HG02885 (cell line): ENCODE measurements around the gene RREB1.

ENCODE experiments used
- ATAC-seq: cut with Tn5 transposase; IDR thresholded peaks from one replicate; pipeline ENCODE4 v1.9.1; 2021; ENCODE audit warnings: mild to moderate bottlenecking; ENCODE audit not compliant: unreplicated experiment, poor library complexity

Gene RREB1

DNA sequence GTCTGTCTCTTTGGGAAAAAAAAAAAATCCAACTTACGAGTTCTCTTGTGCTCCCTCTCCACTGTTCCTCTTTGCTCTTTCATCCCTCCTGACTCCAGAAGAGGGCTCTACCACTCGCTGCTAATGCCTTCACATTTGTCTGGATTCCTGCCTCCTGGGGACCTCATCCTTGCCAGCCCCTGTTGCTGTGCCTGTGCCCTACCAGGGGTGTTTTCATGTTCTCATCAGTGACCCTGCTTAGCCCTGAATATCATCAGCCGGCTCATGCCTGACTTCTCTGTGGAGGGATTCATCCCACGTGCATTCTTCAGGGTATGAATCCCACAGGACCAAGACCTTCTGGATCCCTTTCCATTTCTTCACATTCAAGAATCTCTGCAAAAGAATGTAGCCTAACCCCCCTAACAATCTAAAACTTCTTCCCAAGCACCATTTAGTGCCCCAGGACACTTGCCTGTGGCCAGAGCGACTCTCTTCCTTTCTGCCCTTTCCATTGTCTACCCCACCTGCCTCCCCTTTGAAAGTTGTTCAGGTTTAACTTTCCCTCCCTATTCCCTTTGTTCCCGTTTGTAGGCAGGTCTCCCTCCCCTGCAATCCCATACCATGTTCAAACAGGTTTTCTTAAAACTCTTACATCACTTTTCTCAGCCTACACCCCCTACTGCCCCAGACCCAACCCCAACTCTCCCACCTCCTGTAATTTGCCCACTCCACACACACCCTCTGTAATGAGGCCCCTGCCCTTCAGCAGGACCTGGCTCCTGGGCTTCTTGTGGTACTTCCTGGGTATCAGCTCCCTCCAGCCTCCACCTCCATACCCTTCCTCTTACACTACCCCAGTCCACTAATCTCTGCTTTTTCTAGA lies 50.2 kb downstream of the RREB1 start:
- ATAC-seq: no peak

DNA sequence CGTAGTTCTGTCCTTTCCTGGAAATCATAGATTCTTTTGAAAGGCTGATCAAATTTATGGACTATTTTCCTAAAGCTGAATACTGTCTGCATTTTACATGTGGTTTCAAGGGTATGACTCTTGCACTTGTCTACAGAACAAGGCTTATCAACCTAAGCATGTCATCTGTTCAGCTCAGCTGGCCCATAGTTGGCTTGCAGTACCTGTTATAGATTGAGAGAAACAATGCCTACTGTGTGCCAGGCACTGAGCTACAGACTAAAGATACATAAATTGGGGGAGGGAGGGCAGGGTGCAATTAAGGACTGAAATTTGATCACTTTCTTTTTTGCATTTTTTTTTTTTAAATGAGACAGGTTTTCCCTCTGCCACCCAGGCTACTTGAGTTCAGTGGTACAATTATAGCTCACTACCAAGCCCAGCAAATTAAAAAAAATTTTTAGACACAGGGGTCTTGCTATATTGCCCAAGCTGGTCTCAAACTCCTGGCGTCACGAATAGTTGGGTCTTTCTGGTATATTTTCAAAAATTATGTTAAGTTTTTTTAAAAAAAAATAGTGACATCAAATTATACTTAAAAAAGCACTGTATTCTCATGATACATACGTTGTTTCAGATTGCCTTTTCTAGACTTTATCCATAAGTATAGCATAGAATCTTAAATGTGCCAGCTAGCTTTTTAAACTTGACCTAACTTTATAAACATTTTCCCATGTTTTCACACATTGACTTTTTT lies 52.2 kb downstream of the RREB1 start:
- ATAC-seq: no peak

DNA sequence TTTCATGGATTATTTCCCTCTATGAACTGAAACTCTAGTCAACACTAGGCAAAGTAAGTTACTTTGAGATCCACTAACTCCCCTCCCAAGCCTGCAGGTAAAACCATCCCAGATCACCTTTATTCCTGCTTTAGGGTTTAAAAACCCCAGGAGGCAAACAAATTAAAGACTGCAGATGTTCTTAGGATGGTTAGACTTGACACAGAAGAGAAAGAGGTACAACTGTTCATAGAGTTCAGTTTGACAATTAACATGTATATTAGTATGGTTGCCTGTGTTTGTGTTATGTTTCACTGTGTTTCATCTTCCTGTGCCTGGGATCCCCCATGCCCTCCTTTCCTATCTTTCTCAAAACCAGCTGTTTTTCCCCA lies 53.5 kb downstream of the RREB1 start:
- no peak for ATAC-seq

DNA sequence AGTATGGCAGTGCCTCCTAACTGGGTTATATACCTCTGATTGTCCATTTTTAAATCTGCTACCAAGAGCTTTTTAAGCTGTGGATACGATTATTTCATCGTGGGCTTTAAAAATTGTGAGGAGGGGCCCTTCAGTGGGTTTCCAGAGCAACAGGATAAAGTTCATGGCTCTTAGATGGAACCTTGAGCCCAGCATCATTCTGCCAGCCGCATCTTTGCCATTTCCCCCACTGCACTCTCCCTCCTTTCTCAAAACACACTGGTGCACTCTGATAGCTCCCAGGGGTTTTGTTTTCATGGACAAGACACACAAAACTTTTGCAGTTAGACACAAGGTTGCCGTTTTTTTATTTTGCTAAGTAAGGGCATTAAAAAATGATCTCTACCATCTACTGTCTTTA lies 54.1 kb downstream of the RREB1 start:
- no peak for ATAC-seq

DNA sequence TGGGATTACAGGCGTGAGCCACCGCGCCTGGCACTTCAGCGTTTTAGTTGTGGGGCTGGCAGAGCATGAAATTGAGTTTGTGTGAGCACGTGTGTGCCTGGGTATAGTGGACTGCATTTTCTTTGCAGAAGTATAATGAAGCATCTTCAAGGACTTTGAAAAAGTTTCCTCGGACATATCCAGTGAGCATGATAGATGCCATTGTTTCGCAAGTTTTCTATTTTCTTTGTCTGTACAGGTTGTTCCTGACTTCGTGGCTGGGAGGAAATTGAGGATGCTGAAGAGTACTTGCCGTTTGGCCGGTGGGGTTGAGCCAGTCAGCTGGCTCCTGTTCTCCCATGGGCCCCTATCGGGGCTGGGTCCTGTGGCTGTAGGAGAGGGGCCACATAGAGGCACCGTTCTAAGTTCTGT lies 55.9 kb downstream of the RREB1 start:
- no peak for ATAC-seq

DNA sequence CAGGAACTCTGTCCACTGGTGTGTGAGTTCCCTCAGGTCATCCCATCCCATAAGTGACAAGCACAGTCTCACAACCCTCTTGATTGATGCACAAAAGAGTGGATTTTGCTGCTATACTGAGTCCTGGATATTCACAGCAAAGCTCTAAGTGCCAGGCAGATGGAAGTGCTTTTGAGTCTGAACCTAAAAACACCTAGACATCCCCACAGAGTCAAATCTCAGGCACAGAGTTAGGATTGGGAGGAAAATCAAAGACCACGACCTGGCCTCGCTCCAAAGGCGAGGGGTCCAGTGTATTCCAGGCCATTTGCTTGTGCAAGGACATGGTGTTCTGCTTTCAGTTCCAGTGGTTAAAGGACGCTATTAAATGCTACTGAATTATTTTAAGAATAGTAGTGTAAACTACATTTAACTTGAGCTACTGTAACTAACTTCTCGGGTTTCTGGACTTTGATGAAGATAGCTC lies 56.8 kb downstream of the RREB1 start:
- no peak for ATAC-seq

DNA sequence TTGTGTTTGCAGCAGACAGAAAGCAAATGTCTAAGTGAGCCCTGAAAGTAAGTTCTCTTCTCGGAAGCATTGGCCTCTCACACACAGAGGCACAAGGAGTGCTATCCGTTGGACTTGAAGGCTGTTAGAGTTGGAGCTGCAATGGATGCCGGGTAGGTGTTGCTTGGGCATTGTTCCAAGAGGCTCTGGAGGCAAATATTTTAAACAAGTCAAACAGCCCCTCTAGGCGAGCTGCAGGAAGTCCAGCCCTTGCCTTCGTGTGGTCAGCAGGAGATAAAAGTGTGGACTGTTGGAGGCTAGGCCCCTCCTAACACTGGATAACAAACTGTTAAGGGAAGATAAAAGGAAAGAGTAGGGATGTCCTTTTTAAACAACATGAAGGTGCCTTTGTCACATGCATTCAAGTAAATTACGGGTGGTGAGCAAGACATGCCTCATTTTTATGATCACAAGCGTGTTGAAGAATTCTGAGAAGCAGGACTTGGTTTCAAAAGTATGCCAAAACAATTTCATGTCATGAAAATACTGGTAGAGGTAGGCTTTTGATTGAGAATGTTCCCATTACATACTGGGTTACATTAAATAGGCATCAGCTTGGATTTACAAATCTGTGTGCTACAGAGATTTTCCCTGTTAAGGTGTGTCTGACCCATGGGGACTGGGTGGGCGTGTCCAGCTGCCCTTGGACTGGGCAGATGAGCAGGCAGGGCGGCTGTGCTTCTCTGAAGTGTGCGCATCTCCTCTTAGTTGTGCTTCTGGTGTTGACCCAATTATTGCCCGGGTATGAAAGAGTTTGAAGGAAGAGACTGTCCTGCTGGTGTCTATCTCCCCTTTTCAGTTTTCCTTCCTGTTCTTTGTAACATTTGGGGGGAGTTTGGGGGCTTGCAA lies 57.5 kb downstream of the RREB1 start:
- ATAC-seq: no peak

DNA sequence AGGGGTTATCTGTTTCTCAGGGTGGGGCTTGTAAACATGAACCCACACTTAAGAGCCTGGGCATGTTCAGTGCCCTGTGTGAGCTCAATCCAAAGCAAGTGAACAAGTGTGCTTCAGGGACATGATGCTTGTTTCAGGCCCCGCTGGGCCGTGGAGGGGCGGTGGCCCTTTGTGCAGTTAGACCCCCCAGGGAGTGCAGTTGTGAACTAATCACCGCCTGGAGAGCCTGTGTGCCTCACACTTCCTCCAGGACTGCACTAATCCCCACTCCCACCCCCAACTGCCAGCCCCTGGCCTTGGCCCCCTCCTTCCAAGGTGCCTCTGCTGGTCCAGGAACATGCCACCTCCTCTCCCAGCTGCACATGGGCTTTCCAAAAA lies 58.1 kb downstream of the RREB1 start:
- ATAC-seq: no peak

DNA sequence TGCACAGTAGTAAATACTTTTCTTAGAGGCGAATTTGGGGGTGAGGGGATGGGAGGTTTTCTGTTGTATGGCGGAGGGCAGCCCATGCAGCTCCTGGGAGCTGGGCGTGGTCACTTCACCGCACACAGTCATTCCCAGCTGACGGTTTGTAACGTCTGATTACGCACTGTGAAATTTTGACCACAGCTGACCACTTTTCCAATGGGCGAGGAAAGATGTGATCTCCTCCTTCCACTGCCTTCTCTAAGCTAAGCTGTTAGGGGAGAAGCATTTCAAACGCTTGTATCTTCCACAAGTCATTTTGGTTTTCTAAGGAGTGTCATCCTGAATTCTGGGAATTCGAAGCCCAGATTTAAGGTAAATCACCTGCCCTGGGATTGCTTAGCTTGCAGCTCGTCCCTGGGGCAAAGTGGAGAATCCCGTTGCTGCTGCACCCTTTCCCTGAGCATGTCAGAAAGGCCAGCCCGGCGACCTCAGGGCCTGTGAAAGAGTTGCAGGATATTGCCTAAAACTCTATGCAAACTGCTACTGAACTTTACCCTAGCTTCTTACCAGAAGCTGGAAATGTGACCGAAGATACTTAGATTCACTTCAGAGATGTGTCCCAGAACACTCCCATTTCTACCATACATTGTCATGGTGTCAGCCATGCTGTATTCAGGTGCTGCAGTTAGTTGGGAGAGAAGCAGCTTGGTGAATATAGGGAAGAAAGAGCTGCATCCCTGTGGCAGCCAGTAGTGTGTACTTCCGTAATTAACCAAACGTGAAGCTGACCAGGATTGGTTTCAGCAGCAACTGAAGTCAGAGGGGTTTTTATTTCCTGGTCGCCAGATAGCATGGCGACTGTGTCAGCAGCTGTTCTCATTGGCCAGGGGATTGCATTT lies 58.9 kb downstream of the RREB1 start:
- ATAC-seq: no peak

DNA sequence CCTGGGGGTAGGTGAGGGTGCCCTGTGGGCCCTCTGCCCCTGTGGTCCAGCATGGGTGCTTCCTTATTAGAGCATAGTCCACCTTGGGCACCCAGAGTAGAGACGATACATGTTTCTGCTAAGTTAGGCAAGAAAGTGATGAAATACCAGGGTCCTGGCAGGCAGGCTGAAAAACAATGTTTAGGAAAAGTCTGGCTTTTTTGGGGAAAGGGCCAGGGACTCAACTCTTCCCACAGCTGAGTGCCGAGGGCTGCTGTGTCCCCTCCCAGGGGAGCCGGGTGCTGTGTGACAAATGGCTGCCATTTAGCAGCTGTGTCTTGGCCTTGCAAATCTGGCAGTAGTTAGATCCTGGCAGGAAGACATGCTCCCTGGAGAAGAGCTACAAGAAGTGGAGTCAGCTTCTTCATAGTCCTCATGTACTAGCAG lies 61.5 kb downstream of the RREB1 start:
- no peak for ATAC-seq

DNA sequence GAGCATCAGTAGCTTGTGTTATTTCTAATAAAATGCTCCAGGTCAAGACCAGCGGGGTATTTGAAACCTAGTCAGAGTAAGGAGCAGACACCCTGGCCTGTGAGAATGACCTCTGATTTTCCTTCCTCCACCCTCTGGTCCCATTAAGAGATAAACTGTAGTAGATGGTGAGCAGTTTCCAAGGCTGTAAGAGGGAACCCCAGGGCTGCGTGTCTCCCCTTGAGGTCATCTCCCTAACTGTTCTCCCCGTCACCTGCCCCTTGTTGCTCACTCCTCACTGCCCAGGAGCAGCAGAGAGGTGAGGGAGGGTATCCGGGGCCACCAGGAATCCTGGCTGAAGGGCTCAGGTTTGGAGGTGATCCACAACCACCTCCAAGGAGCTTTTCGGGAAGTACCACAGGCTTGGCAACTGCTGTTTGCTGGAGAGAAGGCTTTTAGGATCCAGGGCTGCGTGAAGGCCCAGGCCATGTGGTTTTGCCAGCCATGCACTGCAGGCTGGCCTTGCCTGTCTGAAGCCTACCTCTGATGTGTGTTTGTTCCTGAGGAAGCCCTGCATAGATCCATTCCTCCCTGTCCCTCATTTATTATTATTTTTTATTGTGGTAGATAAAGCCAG lies 62.5 kb downstream of the RREB1 start:
- ATAC-seq: no peak

DNA sequence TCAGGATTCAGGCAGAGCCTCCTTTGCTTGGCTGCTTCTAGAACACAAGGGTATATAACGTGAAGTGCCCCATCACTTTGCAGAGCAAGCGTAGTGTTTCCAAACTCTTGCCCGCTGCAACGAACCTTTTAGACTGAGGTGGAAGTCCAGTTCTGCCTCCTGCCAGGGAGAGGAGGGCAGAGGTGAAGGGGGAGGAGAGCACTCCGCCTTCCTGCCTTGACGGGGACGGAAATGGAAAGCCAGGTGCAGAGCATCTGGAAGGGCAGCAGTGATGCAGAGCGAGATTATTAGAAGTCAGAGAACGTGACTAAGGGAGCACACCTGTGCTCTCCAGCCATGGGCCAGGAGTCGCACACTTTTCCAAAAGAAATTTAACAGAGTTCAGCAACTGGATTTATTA lies 63.4 kb downstream of the RREB1 start:
- no peak for ATAC-seq

DNA sequence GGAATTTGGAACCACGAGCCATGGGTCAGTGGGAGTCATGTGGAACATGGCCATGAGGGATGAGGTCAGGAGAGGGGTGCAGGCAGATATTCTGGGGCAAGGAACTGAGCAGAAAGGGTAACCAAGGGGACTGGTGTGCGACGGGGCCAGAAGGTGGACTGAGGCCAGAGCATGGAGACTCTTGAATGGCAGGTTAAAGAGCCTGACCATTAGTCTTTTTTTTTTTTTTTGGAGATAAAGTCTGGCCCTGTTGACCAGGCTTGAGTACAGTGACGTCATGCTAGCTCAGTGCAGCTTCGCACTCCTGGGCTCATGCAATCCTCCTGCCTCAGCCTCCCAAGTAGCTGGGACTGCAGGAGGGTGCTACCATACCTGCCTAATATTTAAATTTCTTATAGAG lies 64.0 kb downstream of the RREB1 start:
- ATAC-seq: no peak

DNA sequence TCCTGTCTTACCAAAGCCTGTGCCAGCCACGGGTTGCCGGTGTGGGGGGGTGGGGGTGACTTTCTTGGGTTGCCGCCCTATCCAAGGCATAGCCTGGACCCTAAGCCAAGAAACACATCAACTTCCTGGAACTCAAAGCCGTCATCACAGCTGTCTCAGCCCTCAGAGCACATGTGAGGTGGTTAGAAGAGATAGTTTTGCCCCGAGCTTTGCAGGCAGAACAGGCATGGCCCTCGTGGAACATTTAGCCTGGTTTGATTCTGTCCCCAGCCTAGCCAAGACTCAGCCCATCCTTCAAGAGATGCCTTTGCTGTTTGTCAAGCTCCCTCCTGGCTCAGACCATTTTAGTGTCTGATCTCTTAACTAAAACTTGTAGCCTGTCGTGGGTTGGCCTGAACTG lies 64.9 kb downstream of the RREB1 start:
- ATAC-seq: no peak

DNA sequence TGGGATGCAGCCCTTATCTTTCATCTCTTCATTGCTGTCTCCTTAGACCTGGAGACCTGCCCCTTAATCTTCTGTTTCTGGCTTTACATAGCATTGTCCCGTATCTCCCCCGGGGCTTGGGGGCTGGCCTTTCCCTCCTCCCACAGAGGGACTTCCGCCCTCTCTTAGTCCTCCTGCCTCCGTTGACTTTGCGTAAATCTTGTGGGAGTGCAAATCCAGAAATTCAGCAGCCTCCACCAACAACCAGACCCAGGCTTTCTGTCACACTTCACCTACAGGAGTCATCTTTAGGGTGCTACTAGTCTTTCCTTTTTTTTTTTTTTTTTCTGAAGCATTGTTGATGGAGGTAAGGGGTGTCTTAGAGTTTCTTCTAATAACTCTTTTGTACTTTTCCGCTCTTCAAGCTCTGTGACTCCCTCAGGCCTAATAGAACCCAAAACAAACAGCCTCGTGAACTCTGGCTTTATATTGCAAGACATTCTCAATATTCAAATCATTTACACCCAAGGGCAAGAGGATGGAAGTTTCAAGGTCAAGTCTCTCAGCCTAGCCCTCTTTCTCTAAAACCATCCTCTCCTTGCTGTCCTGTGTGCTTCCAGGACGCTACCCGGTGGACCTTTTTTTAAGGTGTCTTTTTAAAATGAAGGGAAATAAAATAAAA lies 66.2 kb downstream of the RREB1 start:
- no peak for ATAC-seq

DNA sequence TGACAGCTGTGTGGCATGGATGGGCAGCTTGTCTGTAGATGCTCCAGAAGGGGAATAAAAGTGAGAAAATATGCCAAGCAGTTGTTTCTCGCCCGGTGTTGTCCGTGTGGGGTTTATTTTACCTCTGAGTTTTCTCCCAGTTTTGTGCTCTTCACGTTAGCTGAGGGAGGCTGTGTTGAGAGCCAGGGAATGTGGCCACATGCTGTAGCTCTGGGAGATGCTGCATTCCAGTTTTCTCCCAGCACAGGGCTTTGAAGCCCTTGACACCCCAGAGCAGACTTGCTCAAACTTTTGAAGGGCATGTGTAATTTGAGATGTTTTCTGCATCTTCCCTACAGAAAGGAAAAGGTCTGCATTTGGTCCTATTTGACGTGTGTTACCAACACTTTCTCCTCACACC lies 67.7 kb downstream of the RREB1 start:
- no peak for ATAC-seq

DNA sequence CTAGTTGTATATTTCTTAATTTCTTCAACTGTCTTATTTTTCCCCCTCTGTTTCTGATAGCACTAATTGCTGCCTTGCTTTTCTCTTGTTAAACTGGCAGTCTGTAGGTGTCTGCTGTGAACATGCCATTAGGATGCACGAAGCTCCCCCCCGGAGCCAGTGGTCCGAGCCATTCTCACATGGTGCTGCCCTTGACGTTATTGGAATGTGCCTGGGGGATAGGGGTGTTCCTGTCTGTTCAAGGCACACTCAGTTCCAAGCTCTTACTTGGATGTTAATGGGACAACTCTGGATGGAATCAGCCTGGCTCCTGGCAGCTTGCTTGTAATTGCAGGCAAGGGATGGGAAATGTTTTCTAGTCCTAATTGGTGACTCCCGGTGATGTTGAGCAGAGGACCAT lies 68.4 kb downstream of the RREB1 start:
- ATAC-seq: no peak

DNA sequence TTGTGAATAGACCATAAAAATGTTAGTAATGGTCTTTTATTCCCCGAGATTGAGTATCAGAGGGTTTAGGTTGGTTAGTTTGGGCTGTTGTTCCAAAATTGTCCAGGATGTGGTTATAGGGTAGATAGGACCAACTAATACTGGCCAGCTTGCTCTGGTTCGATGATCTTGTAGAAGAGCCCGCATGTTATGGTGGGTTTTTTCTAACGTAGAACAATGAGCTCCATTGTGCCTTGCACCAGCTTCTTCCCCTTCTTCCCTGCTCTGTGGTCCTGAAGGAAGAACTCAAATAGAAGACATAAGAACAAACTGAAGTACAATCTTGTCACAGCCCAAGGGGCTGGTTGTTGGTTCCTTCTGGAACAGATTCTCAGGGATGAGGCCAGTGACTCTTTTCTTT lies 70.5 kb downstream of the RREB1 start:
- ATAC-seq: no peak

DNA sequence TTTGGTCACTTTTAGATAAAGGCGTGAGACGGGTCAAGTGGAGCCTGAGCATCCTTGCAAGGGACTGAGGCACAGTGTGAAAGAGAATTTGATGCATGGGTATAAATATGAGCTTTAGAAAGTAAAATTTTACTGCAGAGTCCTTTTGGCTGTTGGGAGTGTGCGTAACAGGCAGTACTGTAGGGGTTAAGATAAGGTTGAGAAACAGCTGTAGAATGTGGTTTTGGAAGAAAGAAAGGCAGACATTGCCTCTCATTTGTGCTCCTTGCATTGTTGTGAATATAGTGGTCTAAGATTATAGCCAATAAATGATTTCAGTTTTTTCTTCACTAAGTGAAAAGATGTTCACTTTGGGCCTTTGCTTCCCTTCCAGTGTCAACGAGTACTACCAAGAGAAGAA lies 73.0 kb downstream of the RREB1 start:
- no peak for ATAC-seq
